IPS DF 6.9 (cell line): ENCODE results near the gene VSNL1.

ENCODE experiments used
- DNase-seq: peaks from one replicate; pipeline ENCODE4 v3.0.0-alpha.2; 2013; ENCODE audit warnings: low read depth, low spot score
- H3K27ac ChIP-seq: one replicate; pipeline ENCODE4 v1.5.1; 2013; ENCODE audit warnings: low read length, control low read depth
- H3K27me3 ChIP-seq: 2 replicates; pipeline ENCODE4 v1.6.1; 2013; ENCODE audit warnings: mild to moderate bottlenecking, low read length; ENCODE audit not compliant: control insufficient read depth, insufficient read depth
- H3K36me3 ChIP-seq: 2 replicates; pipeline ENCODE4 v1.6.1; 2013; ENCODE audit warnings: low read length; ENCODE audit not compliant: control insufficient read depth, insufficient read depth
- H3K4me1 ChIP-seq: 2 replicates; pipeline ENCODE4 v1.6.1; 2013; ENCODE audit warnings: low read length; ENCODE audit not compliant: control insufficient read depth, insufficient read depth
- H3K4me3 ChIP-seq: 2 replicates; pipeline ENCODE4 v1.5.1; 2013; ENCODE audit warnings: mild to moderate bottlenecking, low read length
- H3K9me3 ChIP-seq: 2 replicates; pipeline ENCODE4 v1.6.1; 2013; ENCODE audit warnings: low read length, inconsistent platforms; ENCODE audit not compliant: control insufficient read depth, insufficient read depth
- WGBS: extraction: QIAGEN DNeasy Blood & Tissue Kit; methylation state at CpG from one replicate; pipeline ENCODE4 v1.1.7; 2013; ENCODE audit warnings: mixed read lengths, missing lambda C conversion rate; ENCODE audit not compliant: insufficient read length, insufficient coverage; 5-methylcytosine and 5-hydroxymethylcytosine counted together

The VSNL1 gene

GRCh38 chr2:17657759-17658158 is 117.3 kb downstream of the VSNL1 start:
- Histone ChIP-seq H3K9me3 (no peaks in the 10 kb centered on the region), H3K36me3 (no peaks in the 10 kb centered on the region), H3K27me3 (no peaks in the 10 kb centered on the region), H3K4me1 (no peaks in the 10 kb centered on the region), H3K27ac (no peak overlapping the region), H3K4me3 (no peak overlapping the region)
- no CpG with 5 or more reads among the region's 4 CpGs for WGBS
- DNase-seq: no peak

- H3K36me3 ChIP-seq: no peaks in the 10 kb centered on the region
- H3K27me3 ChIP-seq: no peaks in the 10 kb centered on the region
- no CpG with 5 or more reads among the region's 6 CpGs for WGBS
- H3K4me1 ChIP-seq: no peaks in the 10 kb centered on the region
- H3K27ac ChIP-seq: no peak overlapping the region
- no peak for DNase-seq
- H3K9me3 ChIP-seq: no peaks in the 10 kb centered on the region
- H3K4me3 ChIP-seq: no peak overlapping the region
Observed at GRCh38 chr2:17658251-17658843, 117.9 kb downstream of the VSNL1 start.

GRCh38 chr2:17660219-17660618 is 119.7 kb downstream of the VSNL1 start:
- peaks cover 3% of the 10 kb centered on the region; the same call in 1 of the 2 replicates for H3K36me3 ChIP-seq
- no peak overlapping the region for H3K27ac ChIP-seq
- DNase-seq: no peak
- H3K27me3 ChIP-seq: no peaks in the 10 kb centered on the region
- no CpG with 5 or more reads among the region's 4 CpGs for WGBS
- no peak overlapping the region for H3K4me3 ChIP-seq
- H3K4me1 ChIP-seq: no peaks in the 10 kb centered on the region
- no peaks in the 10 kb centered on the region for H3K9me3 ChIP-seq

- no peaks in the 10 kb centered on the region for H3K27me3 ChIP-seq
- H3K4me3 ChIP-seq: no peak overlapping the region
- no CpG with 5 or more reads among the region's 1 CpG for WGBS
- no peaks in the 10 kb centered on the region for H3K9me3 ChIP-seq
- no peaks in the 10 kb centered on the region for H3K4me1 ChIP-seq
- no peak overlapping the region for H3K27ac ChIP-seq
- DNase-seq: no peak
- peaks cover 3% of the 10 kb centered on the region; the same call in 1 of the 2 replicates for H3K36me3 ChIP-seq
Observed at GRCh38 chr2:17661460-17661859, 121.0 kb downstream of the VSNL1 start.

- Histone ChIP-seq H3K27ac (no peak overlapping the region), H3K9me3 (no peaks in the 10 kb centered on the region), H3K4me3 (no peak overlapping the region), H3K36me3 (peaks cover 3% of the 10 kb centered on the region; the same call in 1 of the 2 replicates), H3K27me3 (no peaks in the 10 kb centered on the region), H3K4me1 (no peaks in the 10 kb centered on the region)
- no peak for DNase-seq
- no CpG with 5 or more reads among the region's 1 CpG for WGBS
Observed at GRCh38 chr2:17662723-17663122, 122.2 kb downstream of the VSNL1 start.

- Histone ChIP-seq H3K36me3 (peaks cover 8% of the 10 kb centered on the region; the same call in 1 of the 2 replicates), H3K27me3 (no peaks in the 10 kb centered on the region), H3K4me1 (no peaks in the 10 kb centered on the region), H3K9me3 (no peaks in the 10 kb centered on the region), H3K4me3 (no peak overlapping the region), H3K27ac (no peak overlapping the region)
- no CpG with 5 or more reads among the region's 1 CpG for WGBS
- no peak for DNase-seq
Observed at GRCh38 chr2:17664534-17664933, 124.0 kb downstream of the VSNL1 start.

- Histone ChIP-seq H3K4me1 (no peaks in the 10 kb centered on the region), H3K27ac (no peak overlapping the region), H3K4me3 (no peak overlapping the region), H3K27me3 (no peaks in the 10 kb centered on the region), H3K36me3 (peaks cover 11% of the 10 kb centered on the region; the same call in 1 of the 2 replicates), H3K9me3 (no peaks in the 10 kb centered on the region)
- no CpG with 5 or more reads among the region's 1 CpG for WGBS
- DNase-seq: no peak
Observed at GRCh38 chr2:17667898-17668297, 127.4 kb downstream of the VSNL1 start.

GRCh38 chr2:17672583-17673317 is 132.3 kb downstream of the VSNL1 start:
- H3K36me3 ChIP-seq: peaks cover 8% of the 10 kb centered on the region; the same call in 1 of the 2 replicates
- no peaks in the 10 kb centered on the region for H3K27me3 ChIP-seq
- no peaks in the 10 kb centered on the region for H3K4me1 ChIP-seq
- no CpG with 5 or more reads among the region's 7 CpGs for WGBS
- H3K9me3 ChIP-seq: no peaks in the 10 kb centered on the region
- no peak for DNase-seq
- H3K27ac ChIP-seq: no peak overlapping the region
- H3K4me3 ChIP-seq: no peak overlapping the region

- Histone ChIP-seq H3K4me3 (no peak overlapping the region), H3K27ac (no peak overlapping the region), H3K4me1 (no peaks in the 10 kb centered on the region), H3K27me3 (no peaks in the 10 kb centered on the region), H3K36me3 (peaks cover 3% of the 10 kb centered on the region; the same call in 1 of the 2 replicates), H3K9me3 (no peaks in the 10 kb centered on the region)
- no peak for DNase-seq
Observed at GRCh38 chr2:17674817-17675216, 134.3 kb downstream of the VSNL1 start.

GRCh38 chr2:17680119-17680518 is 139.6 kb downstream of the VSNL1 start:
- H3K4me3 ChIP-seq: no peak overlapping the region
- no peak for DNase-seq
- no peak overlapping the region for H3K27ac ChIP-seq
- H3K27me3 ChIP-seq: no peaks in the 10 kb centered on the region
- H3K4me1 ChIP-seq: no peaks in the 10 kb centered on the region
- no peaks in the 10 kb centered on the region; the same call in 1 of the 2 replicates for H3K36me3 ChIP-seq
- no peaks in the 10 kb centered on the region for H3K9me3 ChIP-seq
- no CpG with 5 or more reads among the region's 3 CpGs for WGBS
